Measurements from ENCODE around the gene CTLA4.
"Not testable (repeated sequence)": the region's sequence is repeated elsewhere in the genome, so short reads cannot be mapped to it uniquely, and the experiment has no call there.

The CTLA4 gene

GRCh38 chr2:203857656-203858055 lies 9.9 kb upstream of the CTLA4 start:
- no peak for DNase-seq

GRCh38 chr2:203858176-203858575 lies 9.4 kb upstream of the CTLA4 start:
- DNase-seq = no peak

GRCh38 chr2:203859030-203859789 lies 8.4 kb upstream of the CTLA4 start:
- no peak for DNase-seq

GRCh38 chr2:203861197-203861596 lies 6.4 kb upstream of the CTLA4 start:
- DNase-seq = no peak

DNA sequence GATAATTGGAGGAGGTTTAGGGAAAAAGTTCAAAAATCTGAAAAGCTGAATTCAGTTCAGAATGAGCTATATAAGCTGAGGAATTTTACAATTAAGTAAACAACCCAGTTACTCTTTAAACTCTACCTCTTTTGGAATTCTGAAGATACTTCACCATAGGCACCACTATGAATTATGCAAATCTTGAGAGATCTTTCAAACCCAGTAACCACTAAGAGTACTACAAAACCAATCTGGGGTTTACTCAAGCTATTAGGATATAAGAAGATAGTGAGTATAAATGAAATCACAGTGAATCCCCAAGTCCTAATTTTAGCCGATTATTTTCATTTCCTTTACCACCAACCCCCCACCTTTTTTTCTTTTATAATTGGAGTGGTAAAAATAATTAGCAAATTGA lies 6.0 kb upstream of the CTLA4 start:
- no peak for DNase-seq

- no peak for DNase-seq
Measured at GRCh38 chr2:203869223-203870042, 1.9 kb downstream of the CTLA4 start.

DNA sequence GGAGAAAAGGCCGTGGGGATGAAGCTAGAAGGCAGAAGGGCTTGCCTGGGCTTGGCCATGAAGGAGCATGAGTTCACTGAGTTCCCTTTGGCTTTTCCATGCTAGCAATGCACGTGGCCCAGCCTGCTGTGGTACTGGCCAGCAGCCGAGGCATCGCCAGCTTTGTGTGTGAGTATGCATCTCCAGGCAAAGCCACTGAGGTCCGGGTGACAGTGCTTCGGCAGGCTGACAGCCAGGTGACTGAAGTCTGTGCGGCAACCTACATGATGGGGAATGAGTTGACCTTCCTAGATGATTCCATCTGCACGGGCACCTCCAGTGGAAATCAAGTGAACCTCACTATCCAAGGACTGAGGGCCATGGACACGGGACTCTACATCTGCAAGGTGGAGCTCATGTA lies 2.9 kb downstream of the CTLA4 start:
- no peak for DNase-seq

DNA sequence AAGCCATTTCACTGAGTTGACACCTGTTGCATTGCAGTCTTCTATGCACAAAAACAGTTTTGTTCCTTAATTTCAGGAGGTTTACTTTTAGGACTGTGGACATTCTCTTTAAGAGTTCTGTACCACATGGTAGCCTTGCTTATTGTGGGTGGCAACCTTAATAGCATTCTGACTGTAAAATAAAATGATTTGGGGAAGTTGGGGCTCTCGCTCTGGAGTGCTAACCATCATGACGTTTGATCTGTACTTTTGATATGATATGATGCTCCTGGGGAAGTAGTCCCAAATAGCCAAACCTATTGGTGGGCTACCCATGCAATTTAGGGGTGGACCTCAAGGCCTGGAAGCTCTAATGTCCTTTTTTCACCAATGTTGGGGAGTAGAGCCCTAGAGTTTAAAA lies 3.4 kb downstream of the CTLA4 start:
- no peak for DNase-seq

GRCh38 chr2:203871371-203871983 lies 3.9 kb downstream of the CTLA4 start:
- no peak for DNase-seq

- DNase-seq = no peak
Measured at GRCh38 chr2:203873461-203873860, 5.9 kb downstream of the CTLA4 start.

GRCh38 chr2:203873921-203874631 lies 6.5 kb downstream of the CTLA4 start:
- DNase-seq = peak in 3 of 51 donors; percentile 3 to 13 (median 6)

- no peak for DNase-seq
Measured at GRCh38 chr2:203875471-203875870, 7.9 kb downstream of the CTLA4 start.

GRCh38 chr2:203876328-203876727 lies 8.8 kb downstream of the CTLA4 start:
- DNase-seq = no peak

GRCh38 chr2:203878063-203878462 lies 10.5 kb downstream of the CTLA4 start:
- no peak for DNase-seq

DNA sequence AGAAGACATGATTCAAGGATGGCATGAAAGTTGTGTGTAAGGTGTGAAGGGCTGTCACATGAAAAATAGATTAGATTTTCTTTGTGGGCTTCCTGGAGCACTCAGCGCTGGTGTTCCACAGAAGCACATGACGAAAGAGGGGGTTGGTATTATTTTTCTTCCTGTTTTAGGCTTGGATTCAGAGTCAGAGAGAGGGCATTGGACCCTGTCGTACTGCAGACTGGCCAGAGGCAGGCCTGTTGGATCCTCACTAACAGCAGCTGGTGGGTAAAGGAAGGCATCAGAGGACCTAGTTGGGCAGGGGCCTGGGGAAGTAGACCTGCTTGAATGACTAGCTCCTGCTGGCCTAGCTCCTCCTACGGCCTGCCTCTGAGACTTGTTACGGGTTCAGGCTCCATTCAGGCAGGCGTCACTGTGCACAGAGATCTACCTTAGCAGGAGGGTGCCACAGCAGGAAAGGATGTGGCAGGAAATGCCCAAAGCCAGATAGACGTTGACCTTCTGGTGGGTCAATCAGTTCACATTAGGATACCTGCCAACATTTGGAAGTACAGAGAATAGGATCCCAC lies 13.1 kb downstream of the CTLA4 start:
- no peak for DNase-seq

GRCh38 chr2:203881185-203881584 lies 13.6 kb downstream of the CTLA4 start:
- DNase-seq = not testable (repeated sequence)

- no peak for DNase-seq
Measured at GRCh38 chr2:203882551-203882950, 15.0 kb downstream of the CTLA4 start.

- DNase-seq = no peak
Measured at GRCh38 chr2:203886661-203887151, 19.1 kb downstream of the CTLA4 start.

- DNase-seq = peak in 2 of 51 donors; percentile 29 to 51
Measured at GRCh38 chr2:203887677-203888076, 20.1 kb downstream of the CTLA4 start.

DNA sequence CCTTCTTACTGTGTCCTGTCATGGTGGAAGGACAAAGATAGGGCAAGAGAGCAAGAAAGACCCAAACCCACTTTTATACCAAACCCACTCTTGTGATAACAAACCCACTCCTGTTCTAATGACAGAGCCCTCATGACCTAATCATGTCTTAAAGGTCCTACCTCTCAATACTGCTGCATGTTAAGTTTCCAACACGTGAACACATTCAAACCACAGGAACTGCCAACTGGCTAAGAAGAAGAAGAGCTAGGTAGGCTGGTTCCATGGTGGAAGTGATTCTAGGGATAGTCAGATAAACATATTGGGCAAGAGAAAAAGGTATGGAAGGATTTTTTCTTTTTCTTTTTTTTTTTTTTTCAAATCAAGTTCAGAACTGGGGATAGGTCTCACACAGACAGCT lies 22.0 kb downstream of the CTLA4 start:
- DNase-seq = no peak

GRCh38 chr2:203889944-203890343 lies 22.4 kb downstream of the CTLA4 start:
- no peak for DNase-seq

Data from hypothalamus (tissue), 51 donors.